Endothelial cell of umbilical vein (primary cell): ENCODE data around the gene SLC35E4. TPM values are rescaled to one million over a fixed set of nuclear protein-coding genes. Genes with fewer than 3 reads are reported as not detected.

ENCODE experiments used
- BruUV-seq: library from RNA; stranded (reverse); fragments of 400-500 nt; replicated peaks from 2 replicates; lab custom pipeline; 2021; lab: Mats Ljungman, UMichigan
- CTCF ChIA-PET: fragments of 300-600, 350-600 bp; sonication (Branson Sonifier 250); formaldehyde crosslinking; loops from one replicate; lab custom pipeline; 2021; ENCODE audit warnings: antibody characterized with exemption, inconsistent platforms; lab: Charles Lee
- POLR2A ChIA-PET: fragments of 300-600, 350-600 bp; sonication (Branson Sonifier 250); formaldehyde crosslinking; loops from one replicate; lab custom pipeline; 2021; ENCODE audit warnings: antibody characterized with exemption, inconsistent platforms; lab: Charles Lee
- DNase-seq: peaks from one replicate; pipeline ENCODE4 v3.0.0-alpha.2; 2011; ENCODE audit warnings: low read depth, low spot score
- FAIRE-seq: peaks from 2 replicates; lab custom pipeline; 2011; peaks lifted over from hg19 to GRCh38; lab: Jason Lieb, UNC
- H2AFZ ChIP-seq: 2 replicates; pipeline ENCODE4 v1.6.0; 2012; ENCODE audit warnings: low read depth, low read length, control low read depth, inconsistent platforms
- H3K27ac ChIP-seq: 2 replicates; pipeline ENCODE4 v1.5.1; 2011; ENCODE audit warnings: low read depth, mild to moderate bottlenecking, control low read depth, low read length, moderate library complexity; ENCODE audit not compliant: insufficient read depth
- H3K27me3 ChIP-seq, 2 experiments: 2 replicates each; pipeline versions ENCODE4 v1.6.0 to v1.6.1; 2011; ENCODE audit warnings: low read length in 2 of 2, mixed read lengths in 1 of 2; ENCODE audit not compliant: control insufficient read depth in 2 of 2, insufficient read depth in 2 of 2
- H3K36me3 ChIP-seq, 2 experiments: 2 replicates in 1 of 2; 3 replicates in 1 of 2; pipeline ENCODE4 v1.5.1; 2011; ENCODE audit warnings: low read length in 2 of 2, mild to moderate bottlenecking in 1 of 2, moderate library complexity in 1 of 2; ENCODE audit not compliant: control insufficient read depth in 2 of 2, insufficient read depth in 2 of 2; ENCODE audit errors: extremely low read depth in 1 of 2
- H3K4me1 ChIP-seq: 3 replicates; pipeline ENCODE4 v1.5.1; 2011; ENCODE audit warnings: mild to moderate bottlenecking, low read length; ENCODE audit not compliant: control insufficient read depth, insufficient read depth; ENCODE audit errors: extremely low read depth
- H3K4me2 ChIP-seq: 2 replicates; pipeline ENCODE4 v1.6.1; 2011; ENCODE audit warnings: low read length, control low read depth, mixed read lengths; ENCODE audit not compliant: insufficient read depth
- H3K4me3 ChIP-seq, 3 experiments: fragments of 200-600 bp in 1 of 3; sonication (generic), shearing (Covaris generic) in 1 of 3; replicated peaks in 1 of 3; 2 replicates each; pipeline ENCODE4 v1.5.1; 2011 to 2016; ENCODE audit warnings: control low read depth in 3 of 3, low read length in 3 of 3, mild to moderate bottlenecking in 2 of 3, inconsistent platforms in 1 of 3, low read depth in 1 of 3, moderate library complexity in 1 of 3; ENCODE audit not compliant: insufficient read depth in 1 of 3
- H3K79me2 ChIP-seq: 2 replicates; pipeline ENCODE4 v1.6.0; 2012; ENCODE audit warnings: low read length, inconsistent platforms; ENCODE audit not compliant: control insufficient read depth, insufficient read depth
- H3K9ac ChIP-seq: replicated peaks from 2 replicates; pipeline ENCODE3; 2011; ENCODE audit warnings: low read length, control low read depth; ENCODE audit not compliant: insufficient read depth; ENCODE audit errors: extremely low read depth
- H3K9me1 ChIP-seq: replicated peaks from 3 replicates; pipeline ENCODE4 v1.6.0; 2011; ENCODE audit warnings: mild to moderate bottlenecking, low read length; ENCODE audit not compliant: control insufficient read depth, insufficient read depth; ENCODE audit errors: extremely low read depth
- H3K9me3 ChIP-seq: replicated peaks from 2 replicates; pipeline ENCODE4 v1.5.1; 2012; ENCODE audit warnings: low read length, inconsistent platforms; ENCODE audit not compliant: control insufficient read depth, insufficient read depth
- H4K20me1 ChIP-seq: replicated peaks from 2 replicates; pipeline ENCODE3; 2011; ENCODE audit warnings: mild to moderate bottlenecking, low read length; ENCODE audit not compliant: control insufficient read depth, insufficient read depth; ENCODE audit errors: extremely low read depth
- EZH2 ChIP-seq: IDR thresholded peaks from 2 replicates; pipeline ENCODE4 v1.6.1; 2012; ENCODE audit warnings: borderline replicate concordance, low read depth, mild to moderate bottlenecking, moderate library complexity, low read length, inconsistent platforms; ENCODE audit not compliant: severe bottlenecking
- FOS ChIP-seq: IDR thresholded peaks from 2 replicates; pipeline ENCODE4 v1.6.1; 2011; ENCODE audit warnings: mild to moderate bottlenecking, low read length, moderate library complexity, borderline replicate concordance; ENCODE audit not compliant: insufficient read depth
- GATA2 ChIP-seq: IDR thresholded peaks from 2 replicates; pipeline ENCODE4 v1.7.0; 2011; ENCODE audit warnings: low read depth, mild to moderate bottlenecking, moderate library complexity, mixed read lengths, low read length; ENCODE audit not compliant: insufficient read length, insufficient read depth
- JUN ChIP-seq: IDR thresholded peaks from 2 replicates; pipeline ENCODE4 v1.6.1; 2011; ENCODE audit warnings: borderline replicate concordance, low read depth; ENCODE audit not compliant: insufficient read length, insufficient read depth
- MYC ChIP-seq: IDR thresholded peaks from one replicate; pipeline ENCODE4 v1.6.1; 2011; ENCODE audit warnings: mild to moderate bottlenecking, low read depth, low read length
- POLR2A ChIP-seq: IDR thresholded peaks from 2 replicates; pipeline ENCODE4 v1.6.1; 2012; ENCODE audit warnings: low read depth, mild to moderate bottlenecking, control low read depth, low read length
- POLR2AphosphoS5 ChIP-seq: IDR thresholded peaks from 2 replicates; pipeline ENCODE4 v1.6.1; 2012; ENCODE audit warnings: low read depth, mild to moderate bottlenecking, control low read depth, low read length, moderate library complexity; ENCODE audit not compliant: insufficient read depth
- dilution Hi-C: fragments of 300-500 bp; cut with MboI; formaldehyde crosslinking; loops from one replicate; pipeline ENCODE4 v1.15.0; 2019; ENCODE audit warnings: low sequenced_read_pairs; ENCODE audit not compliant: extremely low pct_ligation_motif_present
- intact Hi-C: fragments of 100-400 bp; cut with micrococcal nuclease; formaldehyde crosslinking; loops from one replicate; pipeline ENCODE4 v1.10.0; 2022
- polyA plus RNA-seq, 4 experiments: library from polyadenylated mRNA; depleted of rRNA in 3 of 4; stranded (reverse) in 3 of 4; unstranded in 1 of 4; fragments of >200 nt; gene quantifications; 2 replicates each; pipeline versions ENCODE4 v1.2.1 to v1.2.3, GENCODE V29; 2011 to 2012; ENCODE audit warnings: missing spikeins in 1 of 4
- total RNA-seq: library from RNA; stranded (reverse); gene quantifications from 2 replicates; pipeline ENCODE4 v1.2.3, GENCODE V29; 2021
- TF ChIP-seq, protein P1 (sequence below): IDR thresholded peaks from 2 replicates; pipeline ENCODE4 v1.6.1; 2011; ENCODE audit not compliant: insufficient read depth, insufficient read length
- TF ChIP-seq, protein P2 (sequence below), 2 donors: IDR thresholded peaks; 1 replicate in 1 of 2; 2 replicates in 1 of 2; pipeline ENCODE4 v1.5.1; 2011; ENCODE audit warnings: low read length in 2 of 2, mild to moderate bottlenecking in 2 of 2, moderate library complexity in 2 of 2, control low read depth in 1 of 2, inconsistent platforms in 1 of 2, low read depth in 1 of 2; ENCODE audit not compliant: insufficient read depth in 1 of 2; ENCODE audit errors: extremely low read depth in 1 of 2

SLC35E4 gene
- total and polyA plus RNA-seq, 2 donors (not counting 3 experiments of a cell fraction or from before 2014, with no cell fraction given): 10.7 to 15.3 TPM

DNA sequence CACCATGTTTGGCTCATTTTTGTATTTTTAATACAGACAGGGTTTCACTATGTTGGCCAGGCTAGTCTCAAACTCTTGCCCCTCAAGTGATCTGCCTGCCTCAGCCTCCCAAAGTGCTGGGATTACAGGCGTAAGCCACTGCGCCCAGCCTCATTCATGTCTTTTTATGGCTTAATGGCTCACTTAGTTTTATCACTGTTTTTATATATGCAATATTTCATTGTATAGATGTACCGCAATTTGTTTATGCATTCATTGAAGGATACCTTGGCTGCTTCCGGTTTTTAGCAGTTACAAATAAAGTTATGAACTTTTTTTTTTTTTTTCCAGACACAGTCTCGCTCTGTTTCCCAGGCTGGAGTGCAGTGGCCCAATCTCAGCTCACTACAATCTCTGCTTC is 34.1 kb upstream of the SLC35E4 start:
- Histone ChIP-seq H3K9me3 (no peaks in the 10 kb centered on the region), H3K9ac (no peak overlapping the region), H3K4me2 (no peak overlapping the region), H2AFZ (no peak overlapping the region), H4K20me1 (no peaks in the 10 kb centered on the region), H3K27me3 (no peaks in the 10 kb centered on the region), H3K27ac (no peak overlapping the region), H3K9me1 (no peaks in the 10 kb centered on the region), H3K79me2 (no peaks in the 10 kb centered on the region), H3K36me3 (peaks cover 0 to 2% of the 10 kb centered on the region in 2 experiments), H3K4me3 (no peak overlapping the region), H3K4me1 (peaks cover 5% of the 10 kb centered on the region)
- dilution Hi-C loops: no loop called here
- FAIRE-seq (no peak), DNase-seq (no peak)
- BruUV-seq: no TSS peak
- ChIA-PET POLR2A (interaction anchor here (0.5 kb wide), 1 partner anchor 60 kb away, joined by 4 read pairs; no protein-coding TSS in a partner anchor), CTCF (interaction anchor here (0.5 to 2.2 kb wide), 19 partner anchors 9 to 210 kb away, joined by 3 to 15 read pairs (median 3); partner anchors contain the start of genes PES1 and SLC35E4)
- intact Hi-C loops: loop anchor here (10.0 kb wide), 1 partner anchor 177 kb away; the partner anchor contains the start of gene MTFP1
- TF ChIP-seq MYC: no peak
- TF ChIP-seq, protein P1, sequence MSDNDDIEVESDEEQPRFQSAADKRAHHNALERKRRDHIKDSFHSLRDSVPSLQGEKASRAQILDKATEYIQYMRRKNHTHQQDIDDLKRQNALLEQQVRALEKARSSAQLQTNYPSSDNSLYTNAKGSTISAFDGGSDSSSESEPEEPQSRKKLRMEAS: no peak
- TF ChIP-seq, protein P2, sequence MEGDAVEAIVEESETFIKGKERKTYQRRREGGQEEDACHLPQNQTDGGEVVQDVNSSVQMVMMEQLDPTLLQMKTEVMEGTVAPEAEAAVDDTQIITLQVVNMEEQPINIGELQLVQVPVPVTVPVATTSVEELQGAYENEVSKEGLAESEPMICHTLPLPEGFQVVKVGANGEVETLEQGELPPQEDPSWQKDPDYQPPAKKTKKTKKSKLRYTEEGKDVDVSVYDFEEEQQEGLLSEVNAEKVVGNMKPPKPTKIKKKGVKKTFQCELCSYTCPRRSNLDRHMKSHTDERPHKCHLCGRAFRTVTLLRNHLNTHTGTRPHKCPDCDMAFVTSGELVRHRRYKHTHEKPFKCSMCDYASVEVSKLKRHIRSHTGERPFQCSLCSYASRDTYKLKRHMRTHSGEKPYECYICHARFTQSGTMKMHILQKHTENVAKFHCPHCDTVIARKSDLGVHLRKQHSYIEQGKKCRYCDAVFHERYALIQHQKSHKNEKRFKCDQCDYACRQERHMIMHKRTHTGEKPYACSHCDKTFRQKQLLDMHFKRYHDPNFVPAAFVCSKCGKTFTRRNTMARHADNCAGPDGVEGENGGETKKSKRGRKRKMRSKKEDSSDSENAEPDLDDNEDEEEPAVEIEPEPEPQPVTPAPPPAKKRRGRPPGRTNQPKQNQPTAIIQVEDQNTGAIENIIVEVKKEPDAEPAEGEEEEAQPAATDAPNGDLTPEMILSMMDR (IDR thresholded peaks at IDR 0.05; ENCODE audit: extremely low read depth in 1 of 2, insufficient read depth in 1 of 2, low read depth in 1 of 2, low read length in 2 of 2): no peak
- no peak for TF ChIP-seq POLR2AphosphoS5
- no peak for TF ChIP-seq FOS
- TF ChIP-seq GATA2: no peak
- no peak for TF ChIP-seq POLR2A
- TF ChIP-seq JUN: no peak
- TF ChIP-seq EZH2: no peak
